ENCODE measurements around the gene CEACAM5. TPM values are rescaled to one million over a fixed set of nuclear protein-coding genes. Genes with fewer than 3 reads are reported as not detected.
"Not testable (repeated sequence)": the region's sequence is repeated elsewhere in the genome, so short reads cannot be mapped to it uniquely, and the experiment has no call there.

Gene CEACAM5
- total RNA-seq, 1 donor from 2014 or later: 13.5 TPM

- Mint-ChIP-seq H3K4me1 (ENCODE audit: unreplicated experiment) (no peaks in the 10 kb centered on the region), H3K27me3 (peaks cover 19% of the 10 kb centered on the region), H3K36me3 (no peaks in the 10 kb centered on the region), H3K9me3 (no peaks in the 10 kb centered on the region), H3K4me3 (peak within 1 kb of the TSS; percentile 77), H3K27ac (peak within 1 kb of the TSS; percentile 7)
- TF ChIP-seq CTCF (conservative IDR thresholded peaks at IDR 0.05): no peak
- DNase-seq (ENCODE audit: extremely low spot score, unreplicated experiment): no peak
Observed at GRCh38 chr19:41755328-41755913, 47.0 kb downstream of the CEACAM5 start, which contains the start of gene CEACAM6. TSS of gene CEACAM6 (plus strand) at chr19:41755530. CDS start at chr19:41755639, 109 bp downstream.

GRCh38 chr19:41758846-41759245, 50.4 kb downstream of the CEACAM5 start:
- Mint-ChIP-seq H3K4me1 (ENCODE audit: unreplicated experiment) (no peaks in the 10 kb centered on the region), H3K4me3 (peak overlapping the region; percentile 22), H3K9me3 (no peaks in the 10 kb centered on the region), H3K36me3 (no peaks in the 10 kb centered on the region), H3K27me3 (peaks cover 17% of the 10 kb centered on the region), H3K27ac (no peak overlapping the region)
- no peak for TF ChIP-seq CTCF (conservative IDR thresholded peaks at IDR 0.05)
- DNase-seq (ENCODE audit: extremely low spot score, unreplicated experiment): no peak

- Mint-ChIP-seq H3K9me3 (no peaks in the 10 kb centered on the region), H3K36me3 (no peaks in the 10 kb centered on the region), H3K4me3 (no peak overlapping the region), H3K27ac (no peak overlapping the region), H3K27me3 (peaks cover 14% of the 10 kb centered on the region), H3K4me1 (ENCODE audit: unreplicated experiment) (no peaks in the 10 kb centered on the region)
- DNase-seq (ENCODE audit: extremely low spot score, unreplicated experiment): no peak
- no peak for TF ChIP-seq CTCF (conservative IDR thresholded peaks at IDR 0.05)
Observed at GRCh38 chr19:41767115-41767514, 58.7 kb downstream of the CEACAM5 start.

GRCh38 chr19:41768105-41768504, 59.7 kb downstream of the CEACAM5 start:
- not testable (repeated sequence) for H3K4me3 Mint-ChIP-seq; H3K27ac Mint-ChIP-seq; H3K36me3 Mint-ChIP-seq; DNase-seq (ENCODE audit: extremely low spot score, unreplicated experiment); H3K9me3 Mint-ChIP-seq; H3K4me1 Mint-ChIP-seq (ENCODE audit: unreplicated experiment)
- H3K27me3 Mint-ChIP-seq: peaks cover 15% of the 10 kb centered on the region

- DNase-seq (ENCODE audit: extremely low spot score, unreplicated experiment): no peak
- Mint-ChIP-seq H3K27me3 (peaks cover 9% of the 10 kb centered on the region), H3K4me3 (no peak overlapping the region), H3K36me3 (no peaks in the 10 kb centered on the region), H3K27ac (no peak overlapping the region), H3K9me3 (no peaks in the 10 kb centered on the region), H3K4me1 (ENCODE audit: unreplicated experiment) (no peaks in the 10 kb centered on the region)
- TF ChIP-seq CTCF (conservative IDR thresholded peaks at IDR 0.05): no peak
Observed at GRCh38 chr19:41769608-41770007, 61.2 kb downstream of the CEACAM5 start.

- DNase-seq (ENCODE audit: extremely low spot score, unreplicated experiment): no peak
- H3K36me3 Mint-ChIP-seq: no peaks in the 10 kb centered on the region
- H3K27ac Mint-ChIP-seq: no peak overlapping the region
- no peak for TF ChIP-seq CTCF (conservative IDR thresholded peaks at IDR 0.05)
- no peaks in the 10 kb centered on the region for H3K4me1 Mint-ChIP-seq (ENCODE audit: unreplicated experiment)
- H3K27me3 Mint-ChIP-seq: peaks cover 7% of the 10 kb centered on the region
- H3K4me3 Mint-ChIP-seq: no peak overlapping the region
- no peaks in the 10 kb centered on the region for H3K9me3 Mint-ChIP-seq
Observed at GRCh38 chr19:41771410-41771809, 63.0 kb downstream of the CEACAM5 start.
